GM18519 (cell line): Measurements from ENCODE around the gene TBKBP1.

ENCODE experiments used
- ATAC-seq: cut with Tn5 transposase; IDR thresholded peaks from one replicate; pipeline ENCODE4 v1.9.1; 2021; ENCODE audit warnings: mild to moderate bottlenecking, moderate library complexity; ENCODE audit not compliant: unreplicated experiment, low FRiP score

TBKBP1 gene

GRCh38 chr17:47712330-47713023 is 18.5 kb downstream of the TBKBP1 start:
- ATAC-seq: no peak

- ATAC-seq: no peak
These were observed 20.2 kb downstream of the TBKBP1 start for GRCh38 chr17:47713980-47714700.

GRCh38 chr17:47714773-47715396 is 20.9 kb downstream of the TBKBP1 start:
- ATAC-seq: no peak

DNA sequence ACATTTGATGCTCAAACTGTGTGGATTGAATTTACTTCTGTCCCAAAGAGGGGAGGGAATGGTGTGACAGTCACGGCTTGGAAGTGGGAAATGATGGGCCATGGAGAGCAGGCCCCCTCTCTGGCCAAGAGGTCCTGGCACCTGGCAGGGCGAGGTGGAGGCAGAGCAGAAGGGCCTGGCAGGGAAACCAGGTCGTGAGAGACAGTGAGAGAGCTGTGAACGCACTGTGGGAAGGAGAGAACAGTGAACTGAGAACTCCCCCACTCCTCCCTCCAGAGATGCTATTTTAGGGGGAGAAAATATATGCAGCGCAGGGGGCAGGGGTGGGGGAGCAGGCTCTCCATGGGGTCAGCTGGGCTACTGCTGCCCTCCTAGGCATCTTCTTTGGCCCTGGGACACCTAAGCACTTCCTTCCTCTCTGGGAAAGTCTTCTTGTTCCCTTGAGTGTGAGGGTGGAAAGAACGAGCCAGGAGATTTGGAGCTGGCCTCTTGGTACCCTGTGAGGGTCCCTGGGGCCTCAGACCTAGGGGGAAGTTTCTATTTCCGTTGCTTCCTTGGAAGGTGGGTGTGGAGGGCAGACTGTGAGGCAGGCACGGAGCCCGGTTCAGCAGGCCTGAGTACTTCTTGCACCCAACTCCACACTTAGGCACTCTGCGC is 21.8 kb downstream of the TBKBP1 start:
- ATAC-seq: no peak

DNA sequence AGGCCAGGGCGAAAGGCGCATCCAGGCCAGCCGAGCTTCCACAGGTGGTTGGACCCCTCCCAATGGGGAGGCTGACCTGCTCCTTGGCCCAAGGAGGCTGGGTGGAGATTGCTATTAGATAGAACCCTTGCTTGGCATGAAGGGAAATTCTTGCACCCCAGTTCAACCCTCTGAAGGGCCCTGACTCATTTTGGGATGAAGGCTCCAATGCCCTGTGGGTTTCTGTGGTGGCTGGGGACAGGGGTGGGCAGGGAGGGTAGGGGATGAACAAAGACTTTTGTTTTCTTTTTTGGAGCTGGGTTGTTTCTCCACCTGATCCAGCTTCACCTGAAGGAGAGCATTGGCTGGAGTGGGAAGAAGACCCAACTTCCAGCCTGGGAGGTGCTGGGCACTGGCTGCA is 22.4 kb downstream of the TBKBP1 start:
- ATAC-seq: no peak

GRCh38 chr17:47717261-47717697 is 23.3 kb downstream of the TBKBP1 start:
- no peak for ATAC-seq

DNA sequence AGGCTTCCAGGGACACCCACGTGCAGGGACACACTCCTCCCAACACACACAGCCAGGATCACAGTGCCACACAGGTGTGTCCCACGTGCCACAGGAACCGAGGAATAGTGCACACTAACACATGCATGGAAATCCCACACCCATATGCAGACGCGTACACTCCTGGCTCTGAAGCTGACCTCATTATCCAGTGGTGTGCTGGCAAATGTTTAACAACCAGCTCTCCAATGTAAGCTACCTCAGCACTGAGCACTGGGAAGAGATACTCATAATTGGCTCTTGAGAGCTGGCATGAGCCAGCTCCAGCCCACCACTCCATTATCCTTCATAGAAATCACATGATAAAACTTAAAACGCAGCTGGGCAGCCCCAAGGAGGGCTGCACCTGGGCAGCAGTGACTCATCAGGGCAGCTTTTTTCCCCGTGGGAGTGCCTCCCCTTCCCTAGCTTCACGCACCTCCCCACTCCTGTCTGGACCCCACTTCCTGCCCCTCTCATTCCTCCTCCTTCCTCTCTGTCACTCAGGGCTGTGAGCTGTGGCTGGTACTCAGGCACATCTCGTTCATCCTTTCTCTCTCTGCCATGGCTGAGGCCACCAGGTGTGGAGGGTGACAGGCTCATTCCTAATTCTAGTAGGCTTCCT is 24.1 kb downstream of the TBKBP1 start:
- ATAC-seq: no peak

DNA sequence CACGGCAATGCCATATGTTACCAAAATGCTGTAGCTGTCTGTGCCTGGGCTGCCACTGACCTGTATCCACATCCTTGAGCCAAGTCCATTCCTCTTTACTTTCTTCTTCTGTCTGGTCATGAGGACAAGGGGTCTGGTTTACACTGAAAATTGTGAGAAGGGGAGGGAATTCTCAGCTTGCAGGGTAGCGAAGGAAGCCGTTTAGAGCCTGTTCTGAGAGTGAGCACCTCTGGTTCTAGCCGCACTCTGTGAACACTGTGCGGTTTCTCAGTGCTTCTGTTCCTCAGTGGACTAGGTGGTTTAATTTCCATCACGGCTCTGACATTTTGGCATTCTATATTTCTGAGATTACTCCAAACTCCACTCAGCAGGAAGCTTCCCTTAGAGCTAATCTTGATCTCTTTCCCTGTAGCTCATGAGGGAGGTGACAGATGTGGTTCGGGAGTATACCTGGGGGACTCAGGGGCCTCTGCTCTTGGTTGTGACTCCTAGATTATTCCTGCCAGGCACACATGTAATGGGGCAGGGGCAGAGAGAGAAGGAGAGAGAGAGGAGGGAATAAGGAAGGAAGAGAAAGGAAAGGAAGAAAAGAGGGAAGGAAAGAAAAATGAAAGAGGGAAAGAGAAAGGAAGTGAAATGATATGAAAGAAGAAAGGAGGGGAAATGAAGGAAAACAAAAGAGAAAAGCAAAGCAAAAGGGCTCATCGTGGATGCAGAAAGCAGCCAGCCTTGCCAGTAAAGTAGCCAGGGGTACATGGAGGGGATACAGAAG is 24.9 kb downstream of the TBKBP1 start:
- no peak for ATAC-seq

GRCh38 chr17:47719411-47720152 is 25.6 kb downstream of the TBKBP1 start:
- ATAC-seq: no peak

DNA sequence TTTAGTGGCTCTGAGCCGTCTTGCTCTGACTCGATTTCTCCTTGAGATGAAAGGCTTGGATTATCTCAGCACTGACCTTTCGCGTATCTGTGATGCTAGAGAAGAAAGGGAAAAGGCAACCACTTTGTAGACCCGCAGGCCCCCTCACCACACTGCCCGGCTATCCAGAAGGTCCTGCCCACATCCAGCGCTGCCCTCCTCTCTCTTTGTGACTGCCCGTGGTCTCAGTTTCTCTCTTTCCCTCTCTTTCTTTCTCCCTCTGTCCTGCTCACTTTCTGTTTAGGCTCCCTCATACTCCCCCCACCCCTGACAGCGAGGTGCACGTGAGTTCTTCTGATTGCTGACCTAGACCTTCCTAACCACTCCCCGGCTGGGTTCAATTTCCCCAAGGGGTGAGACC is 26.2 kb downstream of the TBKBP1 start:
- no peak for ATAC-seq

DNA sequence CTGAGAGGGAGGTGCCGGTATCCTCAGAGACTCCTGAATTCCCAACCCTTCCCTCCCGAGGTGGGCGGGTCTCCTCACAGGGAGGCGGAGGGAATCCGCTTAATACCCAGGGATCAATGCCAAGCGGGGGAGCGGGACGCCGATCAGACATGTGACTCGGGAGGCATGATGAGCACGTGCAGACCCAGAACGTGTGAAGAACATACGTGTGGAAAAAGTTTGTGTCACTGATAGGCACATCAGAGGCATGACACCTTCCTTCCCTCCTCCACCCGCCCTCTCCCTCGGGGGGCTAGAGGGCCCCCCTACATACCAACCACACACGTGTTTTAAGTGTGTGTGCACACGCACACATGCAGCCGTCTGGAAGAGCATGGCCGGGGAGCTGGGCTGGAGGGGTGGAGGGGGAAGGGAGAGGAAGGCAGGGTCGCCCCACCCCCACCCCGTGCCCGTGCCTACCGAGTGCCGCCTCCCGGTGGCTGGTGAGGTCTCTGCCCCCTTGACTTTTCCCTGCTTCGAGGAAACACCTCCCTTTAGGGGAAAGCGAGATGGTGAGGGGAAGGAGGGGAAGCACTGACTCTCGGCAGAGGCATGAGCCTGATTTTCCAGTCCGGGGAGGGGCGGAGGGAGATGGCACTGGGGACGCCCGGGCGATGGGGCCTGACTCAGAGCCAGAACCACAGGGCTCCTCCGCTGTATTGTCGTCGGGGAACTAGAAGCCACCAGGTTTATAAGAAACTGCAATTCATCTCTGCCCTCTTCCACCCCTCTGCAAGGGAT is 27.0 kb downstream of the TBKBP1 start:
- ATAC-seq: no peak

DNA sequence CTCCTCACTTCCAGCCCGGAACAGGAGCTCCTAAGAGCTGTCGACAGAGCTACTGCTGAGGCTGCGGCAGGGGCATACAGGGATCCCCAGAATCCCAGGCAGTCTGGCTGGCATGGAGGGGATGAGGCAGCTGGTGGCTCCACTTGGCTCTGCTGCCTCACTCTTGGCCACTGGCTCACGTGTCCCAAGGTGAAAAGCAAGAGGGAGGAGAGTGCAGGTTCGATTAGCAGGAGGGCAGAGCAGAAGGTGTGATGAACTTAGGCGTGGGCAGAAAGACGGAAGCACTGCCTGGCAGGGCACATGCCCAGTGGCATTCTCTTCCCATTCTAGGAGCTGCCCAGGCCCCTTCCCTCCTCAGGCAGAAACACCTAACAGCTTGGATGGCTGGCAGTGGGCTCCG is 27.8 kb downstream of the TBKBP1 start:
- ATAC-seq: no peak

GRCh38 chr17:47724705-47725104 is 30.7 kb downstream of the TBKBP1 start:
- ATAC-seq: no peak

GRCh38 chr17:47725446-47726111 is 31.6 kb downstream of the TBKBP1 start:
- ATAC-seq: no peak

GRCh38 chr17:47726796-47727703 is 33.1 kb downstream of the TBKBP1 start:
- ATAC-seq: no peak

DNA sequence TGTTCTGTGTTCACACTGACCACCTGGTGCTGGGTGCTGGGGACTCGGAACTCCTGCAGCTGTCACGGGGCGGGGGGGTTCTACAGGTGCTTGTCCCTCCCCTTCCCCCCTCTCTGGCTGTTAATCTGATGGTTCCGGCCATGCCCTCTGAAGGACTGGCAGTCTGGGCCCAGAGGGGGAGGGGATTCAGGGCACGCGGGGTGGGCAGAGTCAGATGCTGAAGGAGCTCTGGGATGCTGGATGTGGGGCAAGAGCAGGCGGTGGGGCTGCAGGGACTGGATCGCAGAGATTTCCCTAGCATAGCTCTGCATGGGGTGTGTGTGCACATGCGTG is 33.7 kb downstream of the TBKBP1 start:
- ATAC-seq: no peak

- ATAC-seq: no peak
These were observed 34.4 kb downstream of the TBKBP1 start for GRCh38 chr17:47728214-47728877.
